Activated CD4-positive, CD25-positive, alpha-beta regulatory T cell (primary cell): ENCODE data around the gene ERCC3.
"Not testable (repeated sequence)": the region's sequence is repeated elsewhere in the genome, so short reads cannot be mapped to it uniquely, and the experiment has no call there.

Experiments used
- DNase-seq, 4 experiments: peaks; one replicate each; lab custom pipeline; 2025; lab: John Stamatoyannopoulos, UW

Gene ERCC3

DNA sequence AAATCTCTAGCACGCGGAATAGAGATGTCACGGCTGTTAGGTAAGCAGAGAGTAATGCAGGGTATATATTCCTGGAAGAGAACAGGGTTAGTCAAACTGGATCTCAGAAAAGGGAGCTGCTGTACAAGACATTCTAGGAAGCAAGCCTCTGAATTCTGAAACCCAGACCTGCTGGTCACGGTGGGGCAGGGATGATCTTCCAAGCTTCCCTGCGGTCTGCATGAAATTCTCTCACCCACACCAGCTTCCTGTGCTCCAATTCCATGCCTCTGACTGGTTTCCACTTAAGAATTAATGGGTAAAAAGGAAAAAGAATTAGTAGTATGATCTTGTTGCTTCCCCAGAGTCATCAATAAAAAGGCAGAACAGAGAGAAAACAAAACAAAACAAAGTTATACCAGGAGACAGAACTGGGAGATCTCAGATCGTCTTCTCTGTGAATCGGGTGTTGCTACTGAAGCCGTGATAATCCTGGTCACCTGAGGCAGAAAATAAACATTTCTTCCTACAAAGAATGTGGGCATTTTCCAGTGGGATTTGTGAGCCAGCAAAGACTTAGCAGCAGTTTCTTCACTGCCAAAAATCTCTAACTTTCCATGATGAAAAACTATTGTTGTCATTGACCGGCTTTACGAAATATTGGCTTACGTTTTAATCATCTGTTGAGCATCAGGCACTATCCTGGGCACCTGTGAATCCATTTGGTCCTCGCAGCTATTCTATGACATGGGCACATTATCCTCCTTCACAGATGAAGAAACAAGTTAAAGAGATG is 68.6 kb downstream of the ERCC3 start:
- DNase-seq, result no peak

- not testable (repeated sequence) for DNase-seq
These were observed 69.8 kb downstream of the ERCC3 start for GRCh38 chr2:127224135-127224534.

GRCh38 chr2:127220768-127221527 is 73.0 kb downstream of the ERCC3 start:
- DNase-seq, result no peak

DNA sequence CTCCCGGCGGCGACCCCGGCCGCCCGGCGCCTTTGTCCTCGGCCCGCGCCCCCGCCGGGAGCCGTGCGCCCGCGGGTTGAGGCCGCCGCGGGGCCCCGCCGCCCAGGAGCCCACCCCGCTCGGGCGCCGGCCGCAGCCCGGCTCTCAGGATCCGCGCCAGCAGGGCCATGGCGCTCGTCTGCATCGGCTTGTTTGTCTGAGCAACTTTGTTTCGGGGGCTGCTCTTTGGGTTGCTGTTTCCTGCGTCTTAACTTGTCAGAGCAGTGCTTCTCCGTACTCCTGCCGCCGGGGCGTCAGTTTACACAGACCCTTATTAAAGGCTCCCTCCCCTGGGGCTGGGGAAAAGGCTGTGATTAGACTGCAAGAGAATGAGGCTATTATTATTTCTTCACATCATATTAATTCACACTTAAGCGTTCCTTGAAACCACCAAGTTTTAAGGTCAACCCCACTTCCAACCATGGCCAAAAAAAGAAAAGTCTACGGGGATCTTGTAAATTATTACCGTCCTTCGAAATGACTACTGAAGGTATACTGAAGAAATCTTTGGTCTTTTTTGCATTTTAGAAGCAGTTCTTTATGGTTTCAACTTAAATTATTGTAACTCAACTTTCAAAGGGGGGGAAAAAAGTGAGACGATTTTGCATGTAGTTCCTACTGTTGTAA is 73.7 kb downstream of the ERCC3 start, which contains the start of gene CYP27C1:
Gene CYP27C1, minus strand, starts transcription at position 198 of the 666 bp plus-strand sequence. Its CDS starts 29 bp downstream, at position 169.
- no peak for DNase-seq

- DNase-seq, result no peak
These were observed 74.5 kb downstream of the ERCC3 start for GRCh38 chr2:127219171-127220070.

DNA sequence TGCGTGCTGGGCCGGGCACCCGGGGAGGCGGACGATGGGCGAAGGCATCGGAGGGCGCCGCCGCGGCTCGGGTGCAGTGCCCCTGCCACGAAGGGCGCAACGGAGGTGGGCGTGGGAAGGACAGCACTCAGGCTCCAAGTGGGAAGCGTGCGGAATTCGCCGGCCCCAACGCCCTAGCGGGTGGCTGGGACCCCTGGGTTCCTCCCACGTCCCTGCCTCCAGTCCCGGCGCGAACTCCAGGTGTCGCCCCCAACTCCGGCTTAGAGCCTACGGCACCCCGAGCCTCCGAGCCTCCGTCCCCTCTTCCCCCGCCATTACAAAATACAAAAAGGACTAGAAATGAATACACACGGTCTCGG is 75.2 kb downstream of the ERCC3 start:
- no peak for DNase-seq

DNA sequence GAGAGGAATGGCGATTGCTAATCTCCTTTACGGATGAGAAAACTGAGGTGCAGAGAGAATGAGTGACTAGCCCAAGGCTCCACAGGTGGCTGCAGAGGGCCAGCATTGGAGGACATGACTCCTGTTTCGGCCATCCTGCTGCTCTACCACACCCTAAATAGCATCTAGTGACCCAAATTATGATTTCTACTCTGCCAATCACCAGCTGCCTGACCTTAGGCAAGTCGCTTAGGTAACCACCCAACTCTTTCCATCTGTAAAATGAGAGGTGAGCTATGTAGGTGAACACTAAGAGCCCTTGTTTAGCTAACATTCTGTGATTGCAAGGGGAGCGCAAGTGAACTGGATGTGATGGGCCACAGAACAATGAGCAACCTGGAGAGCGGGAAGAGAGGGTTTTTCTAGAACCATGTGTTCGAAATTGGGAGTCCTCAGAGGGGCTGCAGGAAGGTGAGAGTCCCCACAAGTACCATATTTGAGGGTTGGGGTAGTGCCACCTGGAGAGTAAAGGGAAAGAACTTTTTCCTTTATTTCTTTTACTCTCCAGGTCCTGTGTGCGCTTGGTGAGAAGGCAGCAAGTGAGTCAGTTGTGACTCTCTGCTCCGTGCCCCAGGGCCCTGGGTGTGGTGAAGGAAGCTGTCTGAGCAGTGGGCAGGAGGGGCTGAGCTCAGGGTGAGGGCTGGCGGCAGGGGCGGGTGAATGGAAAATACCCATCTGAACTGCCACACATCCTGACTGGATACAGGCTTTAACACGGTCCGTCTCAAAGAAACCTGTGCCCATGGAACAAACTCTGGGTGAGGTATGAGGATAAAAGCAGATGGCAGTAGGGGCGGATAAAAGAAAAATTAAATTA is 76.2 kb downstream of the ERCC3 start:
- DNase-seq, result no peak

DNA sequence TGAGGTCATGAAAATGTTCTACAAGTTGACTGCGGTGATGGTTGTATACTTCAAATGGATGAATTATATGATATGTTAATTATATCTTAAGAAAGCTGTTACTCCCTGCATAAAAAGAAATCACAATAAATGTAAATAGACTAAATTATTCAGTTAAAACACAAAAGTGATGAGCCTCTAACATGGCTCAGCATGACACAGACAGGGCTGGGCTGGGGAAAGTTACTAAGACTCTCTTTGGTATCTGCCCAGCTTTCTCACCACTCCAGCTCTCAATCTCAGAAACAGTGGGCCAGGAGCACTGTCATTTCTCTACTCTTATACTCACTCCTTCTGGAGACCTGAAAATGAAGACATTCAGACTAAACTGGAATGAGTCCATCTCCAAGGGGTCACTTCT is 77.4 kb downstream of the ERCC3 start:
- DNase-seq, result no peak

DNA sequence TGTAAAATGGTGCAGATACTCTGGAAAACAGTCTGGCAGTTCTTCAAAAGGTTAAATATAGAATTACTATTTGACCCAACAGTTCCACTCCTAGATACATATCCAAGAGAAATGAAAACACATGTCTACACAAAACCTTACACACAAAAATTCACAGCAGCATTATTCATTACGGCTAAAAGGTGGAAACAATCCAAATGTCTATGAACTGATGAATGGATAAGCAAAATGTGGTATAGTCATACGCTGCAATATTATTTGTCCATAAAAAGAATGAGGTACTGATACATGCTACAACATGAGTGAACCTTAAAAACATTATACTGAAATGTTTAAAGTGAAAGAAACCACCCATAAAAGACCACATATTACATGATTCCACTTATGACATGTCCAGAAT is 77.8 kb downstream of the ERCC3 start:
- DNase-seq, result no peak

GRCh38 chr2:127214201-127214600 is 79.7 kb downstream of the ERCC3 start:
- not testable (repeated sequence) for DNase-seq

- no peak for DNase-seq
These were observed 85.6 kb downstream of the ERCC3 start for GRCh38 chr2:127208313-127208712.
